ENCODE data around the gene GET3. TPM values are rescaled to one million over a fixed set of nuclear protein-coding genes. Genes with fewer than 3 reads are reported as not detected.

Gene GET3
- total and polyA plus RNA-seq, 2 of the 13 experiments (the other 11 are each of a cell fraction or from before 2014, with no cell fraction given): 57.7 to 59.4 TPM

- TF ChIP-seq ZNF552 (CRISPR knock-in tag; IDR thresholded peaks at IDR 0.05; ENCODE audit: borderline replicate concordance) (no peak), ZNF788 (CRISPR knock-in tag; IDR thresholded peaks at IDR 0.05; ENCODE audit: borderline replicate concordance) (peak; percentile 93; the same call in 1 of the 2 replicates), HNRNPH1 (optimal IDR thresholded peaks at IDR 0.05; ENCODE audit: low read depth, low read length) (no peak), MAZ (IDR thresholded peaks at IDR 0.05; ENCODE audit: borderline replicate concordance, low read depth, low read length) (no peak), MAZ (CRISPR knock-in tag; IDR thresholded peaks at IDR 0.05; ENCODE audit: low read depth) (peak; percentile 49; the same call in 1 of the 2 replicates), ZNF317 (CRISPR knock-in tag; IDR thresholded peaks at IDR 0.05) (peak; percentile 59), ZNF598 (CRISPR knock-in tag; IDR thresholded peaks at IDR 0.05; ENCODE audit: borderline replicate concordance) (peak; percentile 64; the same call in 1 of the 2 replicates), CSRNP1 (CRISPR knock-in tag; IDR thresholded peaks at IDR 0.05) (peak; percentile 78), ISX (CRISPR knock-in tag; conservative IDR thresholded peaks at IDR 0.05) (no peak), ATF4 (CRISPR knock-in tag; IDR thresholded peaks at IDR 0.05) (no peak), ARID3A (IDR thresholded peaks at IDR 0.05; ENCODE audit: low read depth, low read length) (no peak)
- TF ChIP-seq, protein P1, sequence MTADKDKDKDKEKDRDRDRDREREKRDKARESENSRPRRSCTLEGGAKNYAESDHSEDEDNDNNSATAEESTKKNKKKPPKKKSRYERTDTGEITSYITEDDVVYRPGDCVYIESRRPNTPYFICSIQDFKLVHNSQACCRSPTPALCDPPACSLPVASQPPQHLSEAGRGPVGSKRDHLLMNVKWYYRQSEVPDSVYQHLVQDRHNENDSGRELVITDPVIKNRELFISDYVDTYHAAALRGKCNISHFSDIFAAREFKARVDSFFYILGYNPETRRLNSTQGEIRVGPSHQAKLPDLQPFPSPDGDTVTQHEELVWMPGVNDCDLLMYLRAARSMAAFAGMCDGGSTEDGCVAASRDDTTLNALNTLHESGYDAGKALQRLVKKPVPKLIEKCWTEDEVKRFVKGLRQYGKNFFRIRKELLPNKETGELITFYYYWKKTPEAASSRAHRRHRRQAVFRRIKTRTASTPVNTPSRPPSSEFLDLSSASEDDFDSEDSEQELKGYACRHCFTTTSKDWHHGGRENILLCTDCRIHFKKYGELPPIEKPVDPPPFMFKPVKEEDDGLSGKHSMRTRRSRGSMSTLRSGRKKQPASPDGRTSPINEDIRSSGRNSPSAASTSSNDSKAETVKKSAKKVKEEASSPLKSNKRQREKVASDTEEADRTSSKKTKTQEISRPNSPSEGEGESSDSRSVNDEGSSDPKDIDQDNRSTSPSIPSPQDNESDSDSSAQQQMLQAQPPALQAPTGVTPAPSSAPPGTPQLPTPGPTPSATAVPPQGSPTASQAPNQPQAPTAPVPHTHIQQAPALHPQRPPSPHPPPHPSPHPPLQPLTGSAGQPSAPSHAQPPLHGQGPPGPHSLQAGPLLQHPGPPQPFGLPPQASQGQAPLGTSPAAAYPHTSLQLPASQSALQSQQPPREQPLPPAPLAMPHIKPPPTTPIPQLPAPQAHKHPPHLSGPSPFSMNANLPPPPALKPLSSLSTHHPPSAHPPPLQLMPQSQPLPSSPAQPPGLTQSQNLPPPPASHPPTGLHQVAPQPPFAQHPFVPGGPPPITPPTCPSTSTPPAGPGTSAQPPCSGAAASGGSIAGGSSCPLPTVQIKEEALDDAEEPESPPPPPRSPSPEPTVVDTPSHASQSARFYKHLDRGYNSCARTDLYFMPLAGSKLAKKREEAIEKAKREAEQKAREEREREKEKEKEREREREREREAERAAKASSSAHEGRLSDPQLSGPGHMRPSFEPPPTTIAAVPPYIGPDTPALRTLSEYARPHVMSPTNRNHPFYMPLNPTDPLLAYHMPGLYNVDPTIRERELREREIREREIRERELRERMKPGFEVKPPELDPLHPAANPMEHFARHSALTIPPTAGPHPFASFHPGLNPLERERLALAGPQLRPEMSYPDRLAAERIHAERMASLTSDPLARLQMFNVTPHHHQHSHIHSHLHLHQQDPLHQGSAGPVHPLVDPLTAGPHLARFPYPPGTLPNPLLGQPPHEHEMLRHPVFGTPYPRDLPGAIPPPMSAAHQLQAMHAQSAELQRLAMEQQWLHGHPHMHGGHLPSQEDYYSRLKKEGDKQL (CRISPR knock-in tag; IDR thresholded peaks at IDR 0.05; ENCODE audit: low read depth): no peak
- TF ChIP-seq, protein P2, sequence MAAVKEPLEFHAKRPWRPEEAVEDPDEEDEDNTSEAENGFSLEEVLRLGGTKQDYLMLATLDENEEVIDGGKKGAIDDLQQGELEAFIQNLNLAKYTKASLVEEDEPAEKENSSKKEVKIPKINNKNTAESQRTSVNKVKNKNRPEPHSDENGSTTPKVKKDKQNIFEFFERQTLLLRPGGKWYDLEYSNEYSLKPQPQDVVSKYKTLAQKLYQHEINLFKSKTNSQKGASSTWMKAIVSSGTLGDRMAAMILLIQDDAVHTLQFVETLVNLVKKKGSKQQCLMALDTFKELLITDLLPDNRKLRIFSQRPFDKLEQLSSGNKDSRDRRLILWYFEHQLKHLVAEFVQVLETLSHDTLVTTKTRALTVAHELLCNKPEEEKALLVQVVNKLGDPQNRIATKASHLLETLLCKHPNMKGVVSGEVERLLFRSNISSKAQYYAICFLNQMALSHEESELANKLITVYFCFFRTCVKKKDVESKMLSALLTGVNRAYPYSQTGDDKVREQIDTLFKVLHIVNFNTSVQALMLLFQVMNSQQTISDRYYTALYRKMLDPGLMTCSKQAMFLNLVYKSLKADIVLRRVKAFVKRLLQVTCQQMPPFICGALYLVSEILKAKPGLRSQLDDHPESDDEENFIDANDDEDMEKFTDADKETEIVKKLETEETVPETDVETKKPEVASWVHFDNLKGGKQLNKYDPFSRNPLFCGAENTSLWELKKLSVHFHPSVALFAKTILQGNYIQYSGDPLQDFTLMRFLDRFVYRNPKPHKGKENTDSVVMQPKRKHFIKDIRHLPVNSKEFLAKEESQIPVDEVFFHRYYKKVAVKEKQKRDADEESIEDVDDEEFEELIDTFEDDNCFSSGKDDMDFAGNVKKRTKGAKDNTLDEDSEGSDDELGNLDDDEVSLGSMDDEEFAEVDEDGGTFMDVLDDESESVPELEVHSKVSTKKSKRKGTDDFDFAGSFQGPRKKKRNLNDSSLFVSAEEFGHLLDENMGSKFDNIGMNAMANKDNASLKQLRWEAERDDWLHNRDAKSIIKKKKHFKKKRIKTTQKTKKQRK (IDR thresholded peaks at IDR 0.05; ENCODE audit: low read length): no peak
Observed at GRCh38 chr19:12696366-12697335, 40.6 kb upstream of the GET3 start, which contains the start of gene FBXW9 (continued).

Data from HepG2 (cell line).